Measurements from ENCODE around the gene ACAT2.

DNA sequence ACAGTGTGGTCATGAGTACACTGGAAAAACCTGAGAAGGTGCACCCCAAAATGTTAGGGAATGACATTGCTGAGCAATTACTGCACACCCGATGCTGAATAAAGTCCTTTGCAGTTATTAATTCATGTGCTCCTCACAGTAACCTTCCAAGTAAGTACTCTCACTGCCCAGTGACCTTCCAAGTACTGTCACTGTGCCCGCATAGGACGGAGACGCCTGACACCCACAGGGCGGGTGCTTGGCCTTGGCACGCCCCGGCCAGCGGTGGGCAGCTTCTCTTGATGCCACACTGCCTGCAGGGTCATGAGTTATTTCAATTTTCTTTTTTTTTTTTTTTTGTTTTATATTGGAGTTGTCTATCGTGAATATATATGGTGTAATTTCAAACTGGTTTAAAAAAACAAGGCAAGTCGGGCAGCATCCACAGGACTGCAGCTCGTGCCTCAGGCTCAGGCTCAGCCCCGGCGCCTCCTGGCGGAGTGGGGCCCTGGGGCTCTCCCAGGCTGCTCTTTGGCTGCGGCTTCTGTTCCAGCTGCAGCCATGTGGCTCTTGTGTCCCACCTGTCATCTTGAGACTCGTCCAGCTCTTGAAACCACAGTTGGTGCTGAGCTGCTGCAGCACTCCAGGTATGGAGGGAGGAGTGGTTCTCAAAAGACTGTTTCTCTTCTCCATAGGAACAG, 65.3 kb downstream of the ACAT2 start:
- TF ChIP-seq, protein P1, sequence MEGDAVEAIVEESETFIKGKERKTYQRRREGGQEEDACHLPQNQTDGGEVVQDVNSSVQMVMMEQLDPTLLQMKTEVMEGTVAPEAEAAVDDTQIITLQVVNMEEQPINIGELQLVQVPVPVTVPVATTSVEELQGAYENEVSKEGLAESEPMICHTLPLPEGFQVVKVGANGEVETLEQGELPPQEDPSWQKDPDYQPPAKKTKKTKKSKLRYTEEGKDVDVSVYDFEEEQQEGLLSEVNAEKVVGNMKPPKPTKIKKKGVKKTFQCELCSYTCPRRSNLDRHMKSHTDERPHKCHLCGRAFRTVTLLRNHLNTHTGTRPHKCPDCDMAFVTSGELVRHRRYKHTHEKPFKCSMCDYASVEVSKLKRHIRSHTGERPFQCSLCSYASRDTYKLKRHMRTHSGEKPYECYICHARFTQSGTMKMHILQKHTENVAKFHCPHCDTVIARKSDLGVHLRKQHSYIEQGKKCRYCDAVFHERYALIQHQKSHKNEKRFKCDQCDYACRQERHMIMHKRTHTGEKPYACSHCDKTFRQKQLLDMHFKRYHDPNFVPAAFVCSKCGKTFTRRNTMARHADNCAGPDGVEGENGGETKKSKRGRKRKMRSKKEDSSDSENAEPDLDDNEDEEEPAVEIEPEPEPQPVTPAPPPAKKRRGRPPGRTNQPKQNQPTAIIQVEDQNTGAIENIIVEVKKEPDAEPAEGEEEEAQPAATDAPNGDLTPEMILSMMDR (IDR thresholded peaks at IDR 0.05; ENCODE audit: insufficient read depth, low read length), result no peak
- TF ChIP-seq POLR2AphosphoS5 (IDR thresholded peaks at IDR 0.05; ENCODE audit: low read depth), result no peak
